GM12873 (cell line): ENCODE results near the gene ADORA2B.
A peak's percentile ranks its signal among the peaks of the same experiment; 100 is the strongest.

ENCODE experiments used
- TF ChIP-seq, protein P1 (sequence below): IDR thresholded peaks from 2 replicates; pipeline ENCODE4 v1.5.1; 2012; ENCODE audit warnings: low read depth, mild to moderate bottlenecking, moderate library complexity, low read length, control low read depth; ENCODE audit not compliant: insufficient read depth; ENCODE audit errors: missing control alignments

The ADORA2B gene

GRCh38 chr17:15977894-15978293 is 33.0 kb downstream of the ADORA2B start:
- TF ChIP-seq, protein P1, sequence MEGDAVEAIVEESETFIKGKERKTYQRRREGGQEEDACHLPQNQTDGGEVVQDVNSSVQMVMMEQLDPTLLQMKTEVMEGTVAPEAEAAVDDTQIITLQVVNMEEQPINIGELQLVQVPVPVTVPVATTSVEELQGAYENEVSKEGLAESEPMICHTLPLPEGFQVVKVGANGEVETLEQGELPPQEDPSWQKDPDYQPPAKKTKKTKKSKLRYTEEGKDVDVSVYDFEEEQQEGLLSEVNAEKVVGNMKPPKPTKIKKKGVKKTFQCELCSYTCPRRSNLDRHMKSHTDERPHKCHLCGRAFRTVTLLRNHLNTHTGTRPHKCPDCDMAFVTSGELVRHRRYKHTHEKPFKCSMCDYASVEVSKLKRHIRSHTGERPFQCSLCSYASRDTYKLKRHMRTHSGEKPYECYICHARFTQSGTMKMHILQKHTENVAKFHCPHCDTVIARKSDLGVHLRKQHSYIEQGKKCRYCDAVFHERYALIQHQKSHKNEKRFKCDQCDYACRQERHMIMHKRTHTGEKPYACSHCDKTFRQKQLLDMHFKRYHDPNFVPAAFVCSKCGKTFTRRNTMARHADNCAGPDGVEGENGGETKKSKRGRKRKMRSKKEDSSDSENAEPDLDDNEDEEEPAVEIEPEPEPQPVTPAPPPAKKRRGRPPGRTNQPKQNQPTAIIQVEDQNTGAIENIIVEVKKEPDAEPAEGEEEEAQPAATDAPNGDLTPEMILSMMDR = no peak

GRCh38 chr17:15978606-15979005 is 33.7 kb downstream of the ADORA2B start:
- TF ChIP-seq, protein P1 = no peak

DNA sequence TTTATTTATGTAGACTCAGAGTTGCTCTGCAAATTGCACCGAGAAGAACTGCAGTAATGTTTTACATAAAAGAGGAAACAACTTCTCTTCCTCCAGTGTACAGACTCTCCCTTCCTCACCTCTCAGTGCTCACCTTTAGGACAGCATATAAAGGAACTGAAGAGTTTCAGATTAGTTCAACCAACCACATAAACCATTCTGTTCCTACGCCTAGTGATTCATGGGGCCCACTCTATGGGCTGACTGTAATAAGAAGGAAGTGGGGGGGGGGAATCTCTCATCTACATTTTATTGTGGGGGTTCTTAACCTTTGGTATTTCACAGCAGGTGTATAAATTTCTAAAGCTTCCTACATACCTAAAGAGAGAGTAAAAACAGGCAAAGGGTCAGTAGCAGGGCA is 36.3 kb downstream of the ADORA2B start:
- TF ChIP-seq, protein P1 = no peak

DNA sequence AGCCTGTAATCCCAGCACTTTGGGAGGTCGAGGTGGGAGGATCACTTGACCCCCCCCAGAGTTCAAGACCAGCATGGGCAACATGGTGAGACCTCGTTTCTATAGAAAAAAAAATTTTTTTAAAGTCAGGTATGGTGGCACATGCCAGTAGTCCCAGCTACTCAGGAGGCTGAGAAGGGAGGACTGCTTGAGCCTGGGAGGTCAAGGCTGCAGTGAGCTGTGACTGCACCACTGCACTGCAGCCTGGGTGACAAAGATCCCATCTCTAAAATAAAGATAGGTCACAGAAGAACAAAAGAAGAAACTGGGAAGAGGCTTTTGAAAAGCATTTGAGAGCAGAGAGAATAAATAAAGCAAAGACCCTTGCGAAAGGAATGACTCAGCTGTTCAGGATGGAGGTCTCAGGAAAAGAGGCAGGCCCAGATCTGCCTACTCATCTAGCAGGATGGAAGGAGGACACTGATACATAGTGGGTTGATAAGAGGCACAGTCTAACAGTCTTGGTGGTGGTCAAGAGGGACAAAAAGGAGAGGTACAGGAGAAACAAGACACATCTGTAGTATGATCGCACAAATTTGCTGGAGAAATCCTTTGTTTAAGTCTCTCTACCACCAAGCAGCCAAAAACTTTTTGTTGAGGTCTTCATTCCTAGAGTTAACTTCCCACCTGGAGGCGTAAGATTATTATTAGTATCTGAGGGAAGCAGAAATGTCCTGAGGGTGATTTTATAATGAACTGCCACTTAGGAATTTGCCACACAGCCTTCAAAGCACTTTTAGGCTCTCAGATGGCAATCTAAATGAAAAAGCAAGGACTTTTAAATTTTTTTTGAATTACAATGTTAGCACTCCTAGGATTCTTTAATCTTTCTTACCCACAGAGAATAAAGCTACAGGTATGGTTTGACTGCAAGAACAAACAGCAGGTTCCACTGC is 37.0 kb downstream of the ADORA2B start:
- TF ChIP-seq, protein P1 = no peak

DNA sequence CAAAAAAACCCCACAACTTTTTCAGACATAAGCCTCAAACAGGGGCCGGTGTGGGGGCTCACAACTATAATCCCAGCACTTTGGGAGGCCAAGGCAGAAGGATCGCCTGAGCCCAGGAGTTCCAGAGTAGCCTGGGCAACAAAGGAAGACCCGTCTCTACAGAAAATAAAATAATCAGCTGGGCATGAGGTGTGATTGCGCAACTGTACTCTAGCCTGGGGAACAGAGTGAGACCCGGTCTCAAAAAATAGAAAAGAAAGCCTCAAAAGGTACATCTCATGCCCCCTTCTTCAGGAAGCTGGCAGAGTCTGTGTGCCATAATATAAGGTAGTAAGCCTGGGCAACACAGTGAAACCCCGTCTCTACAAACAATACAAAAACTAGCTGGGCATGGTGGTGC is 51.4 kb downstream of the ADORA2B start:
- TF ChIP-seq, protein P1 = no peak

DNA sequence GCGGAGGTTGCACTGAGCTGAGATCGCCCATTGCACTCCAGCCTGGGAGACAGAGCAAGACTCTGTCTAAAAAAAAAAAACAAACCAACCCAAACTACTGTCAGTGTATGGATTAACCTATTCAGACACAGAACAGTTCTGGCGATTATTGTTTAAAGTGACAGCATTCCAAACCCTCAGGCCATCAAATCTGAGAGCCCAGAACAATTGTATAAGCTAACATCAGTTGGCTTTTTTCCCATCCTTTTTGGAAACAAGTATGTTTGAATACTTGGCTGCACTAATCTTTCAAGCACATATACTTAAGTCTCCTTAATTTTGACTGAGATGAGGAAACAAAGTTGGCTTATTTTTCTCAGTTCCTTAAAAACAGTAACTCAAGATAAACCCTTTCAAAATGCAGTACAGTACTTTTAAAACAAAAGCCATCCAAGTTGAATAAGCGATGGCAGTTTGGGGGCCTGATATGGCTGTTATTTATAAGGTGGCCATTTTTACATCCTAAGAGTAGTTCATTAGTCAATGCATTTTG is 53.2 kb downstream of the ADORA2B start:
- TF ChIP-seq, protein P1 = no peak

- TF ChIP-seq, protein P1 = peak; percentile 1
Observed at GRCh38 chr17:15999141-15999973, 54.4 kb downstream of the ADORA2B start, which contains the start of the genes TTC19 and ZSWIM7. TTC19 (plus strand) TSS chr17:15999824; CDS start chr17:15999849, 25 bp downstream. ZSWIM7 (minus strand) TSS chr17:15999704; CDS start chr17:15999594, 110 bp downstream.
